Colonic mucosa (tissue), 4 donors: ENCODE results near the gene RNF38. TPM values are rescaled to one million over a fixed set of nuclear protein-coding genes. Genes with fewer than 3 reads are reported as not detected.
A peak's percentile ranks its signal among the peaks of the same experiment; 100 is the strongest.
"Not testable (repeated sequence)": the region's sequence is repeated elsewhere in the genome, so short reads cannot be mapped to it uniquely, and the experiment has no call there.

Experiments used
- DNase-seq: peaks from one replicate; pipeline ENCODE4 v3.0.0-alpha.2; 2020
- H3K27ac ChIP-seq: fragments of 200-600 bp; one replicate; pipeline ENCODE4 v1.8.0; 2021
- H3K27me3 ChIP-seq: fragments of 200-600 bp; one replicate; pipeline ENCODE4 v1.8.0; 2021
- H3K36me3 ChIP-seq: fragments of 200-600 bp; one replicate; pipeline ENCODE4 v1.8.0; 2021
- H3K4me1 ChIP-seq: fragments of 200-600 bp; one replicate; pipeline ENCODE4 v1.8.0; 2021; ENCODE audit warnings: mild to moderate bottlenecking
- H3K4me3 ChIP-seq: fragments of 200-600 bp; one replicate; pipeline ENCODE4 v1.8.0; 2021
- H3K9ac ChIP-seq, 2 donors: one replicate each; pipeline ENCODE4 v1.7.0; 2013; ENCODE audit warnings: control low read depth in 2 of 2, low read depth in 2 of 2, low read length in 2 of 2
- H3K9me3 ChIP-seq: fragments of 200-600 bp; one replicate; pipeline ENCODE4 v1.8.0; 2021
- CTCF ChIP-seq: fragments of 200-600 bp; IDR thresholded peaks from one replicate; pipeline ENCODE4 v1.8.0; 2022; ENCODE audit warnings: antibody characterized with exemption, mild to moderate bottlenecking
- intact Hi-C: fragments of 100-400 bp; cut with DNase I; formaldehyde crosslinking; loops from one replicate; pipeline ENCODE4 v1.14.1; 2022
- total RNA-seq, 2 donors: library from RNA; stranded (reverse); fragmentation: NEBNext Ultra II Directional in 1 of 2; extraction: Animal tissue kit (Norgen Biotek cat#: 25700) in 1 of 2; gene quantifications; one replicate each; pipeline ENCODE4 v1.2.1, GENCODE V29; 2021
- donor health status: healthy.
- donor health status: DM: no; HTN: no; CAD: no.
- donor health status: DM: no; HTN: no; CAD: no.

RNF38 gene
- total RNA-seq, 2 donors from 2014 or later = 28.9 to 39.2 TPM

DNA sequence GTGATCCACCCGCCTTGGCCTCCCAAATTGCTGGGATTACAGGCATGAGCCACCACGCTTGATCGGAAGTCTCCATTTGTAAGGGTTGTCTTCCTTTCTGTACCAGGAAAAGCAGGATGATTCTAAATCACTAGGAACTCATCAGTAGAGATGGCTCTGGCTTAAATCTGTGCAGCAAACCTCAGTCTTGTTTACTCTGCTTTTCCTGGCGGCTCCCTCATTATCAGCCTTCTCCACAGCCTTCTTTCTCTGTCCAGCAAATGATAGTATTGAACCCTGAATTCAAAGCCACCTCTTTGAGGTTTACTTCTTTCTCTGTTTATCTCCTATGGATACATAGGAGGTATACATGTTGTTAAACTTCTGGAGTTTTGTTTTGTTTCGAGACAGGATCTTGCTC is 98.8 kb downstream of the RNF38 start:
- Histone ChIP-seq H3K4me1 (peaks cover 2% of the 10 kb centered on the region), H3K9ac (no peak overlapping the region), H3K27ac (no peak overlapping the region), H3K4me3 (no peak overlapping the region), H3K36me3 (no peaks in the 10 kb centered on the region), H3K27me3 (no peaks in the 10 kb centered on the region), H3K9me3 (no peaks in the 10 kb centered on the region)
- DNase-seq = no peak
- intact Hi-C loops = no loop called here
- TF ChIP-seq CTCF = no peak

GRCh38 chr9:36298566-36298965 is 101.5 kb downstream of the RNF38 start:
- H3K27ac ChIP-seq = peak overlapping the region; percentile 90
- H3K36me3 ChIP-seq = no peaks in the 10 kb centered on the region
- intact Hi-C loops = no loop called here
- no peaks in the 10 kb centered on the region for H3K9me3 ChIP-seq
- H3K4me3 ChIP-seq = no peak overlapping the region
- no peaks in the 10 kb centered on the region for H3K27me3 ChIP-seq
- no peak for TF ChIP-seq CTCF
- H3K9ac ChIP-seq = no peak overlapping the region
- peaks cover 4% of the 10 kb centered on the region for H3K4me1 ChIP-seq
- DNase-seq = no peak

DNA sequence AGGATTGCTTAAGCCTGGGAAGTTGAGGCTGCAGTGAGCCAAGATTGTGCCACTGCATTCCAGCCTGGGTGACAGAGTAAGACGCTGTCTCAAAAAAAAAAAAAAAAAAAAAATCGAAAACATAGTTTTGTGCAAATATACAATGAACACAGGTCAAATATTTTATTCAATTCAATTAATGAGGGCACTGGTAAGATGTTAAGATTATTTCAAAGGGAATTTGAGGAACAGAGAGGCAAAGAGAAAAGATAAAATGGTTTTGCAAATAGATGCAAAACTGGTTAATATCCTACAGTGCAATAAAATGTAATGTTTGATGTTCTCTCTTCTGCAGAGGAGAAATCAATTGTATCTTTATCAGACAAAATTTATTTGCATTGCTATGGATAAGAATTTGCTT is 102.3 kb downstream of the RNF38 start:
- TF ChIP-seq CTCF = no peak
- Histone ChIP-seq H3K9me3 (no peaks in the 10 kb centered on the region), H3K9ac (no peak overlapping the region), H3K4me3 (no peak overlapping the region), H3K36me3 (no peaks in the 10 kb centered on the region), H3K27me3 (no peaks in the 10 kb centered on the region), H3K4me1 (peaks cover 4% of the 10 kb centered on the region), H3K27ac (peak overlapping the region; percentile 90)
- no peak for DNase-seq
- intact Hi-C loops = no loop called here

- H3K9ac ChIP-seq = peak overlapping the region in 1 of 2 donors; percentile 24
- H3K27me3 ChIP-seq, intact Hi-C loops, H3K9me3 ChIP-seq, H3K4me3 ChIP-seq, DNase-seq, H3K4me1 ChIP-seq, H3K36me3 ChIP-seq: not testable (repeated sequence)
- H3K27ac ChIP-seq = peak overlapping the region; percentile 90
Measured at GRCh38 chr9:36294996-36295395, 105.1 kb downstream of the RNF38 start.

- Histone ChIP-seq H3K4me1 (peaks cover 4% of the 10 kb centered on the region), H3K27ac (no peak overlapping the region), H3K9me3 (no peaks in the 10 kb centered on the region), H3K4me3 (no peak overlapping the region), H3K36me3 (no peaks in the 10 kb centered on the region), H3K27me3 (no peaks in the 10 kb centered on the region), H3K9ac (no peak overlapping the region)
- no peak for DNase-seq
- intact Hi-C loops = no loop called here
- no peak for TF ChIP-seq CTCF
Measured at GRCh38 chr9:36293918-36294317, 106.2 kb downstream of the RNF38 start.

DNA sequence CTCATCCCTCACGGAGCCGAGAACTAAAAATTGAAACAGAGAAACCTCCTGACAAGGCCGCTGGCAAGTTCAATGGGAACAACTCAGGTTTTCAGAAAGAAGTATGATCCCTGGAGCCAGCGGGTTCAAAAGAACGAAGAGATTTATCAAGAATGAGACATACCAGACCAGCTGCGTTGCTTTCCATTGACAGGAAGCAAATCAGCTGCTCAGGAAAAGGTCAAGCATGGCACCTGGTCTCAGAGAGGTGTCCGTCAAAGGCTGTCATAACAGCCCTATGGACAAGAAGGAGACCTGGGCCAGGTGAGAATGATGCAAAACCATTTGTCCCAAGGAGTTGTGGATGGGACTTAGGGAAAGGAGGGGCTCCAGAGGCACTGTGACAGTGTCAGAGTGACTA is 106.9 kb downstream of the RNF38 start:
- DNase-seq = no peak
- intact Hi-C loops = no loop called here
- H3K4me3 ChIP-seq = no peak overlapping the region
- no peak overlapping the region for H3K27ac ChIP-seq
- peaks cover 4% of the 10 kb centered on the region for H3K4me1 ChIP-seq
- no peak overlapping the region for H3K9ac ChIP-seq
- H3K9me3 ChIP-seq = no peaks in the 10 kb centered on the region
- TF ChIP-seq CTCF = no peak
- H3K27me3 ChIP-seq = no peaks in the 10 kb centered on the region
- no peaks in the 10 kb centered on the region for H3K36me3 ChIP-seq
